HepG2 (cell line): Measurements from ENCODE around the gene MYH10. TPM values are rescaled to one million over a fixed set of nuclear protein-coding genes. Genes with fewer than 3 reads are reported as not detected.

Source experiments
- ADNP ChIP-seq: sonication (generic); formaldehyde crosslinking; IDR thresholded peaks from 2 replicates; pipeline ENCODE4 v1.4.0; 2020; ENCODE audit warnings: missing genetic modification reagents
- CBX1 ChIP-seq: IDR thresholded peaks from one replicate; pipeline ENCODE4 v1.6.1; 2016; ENCODE audit warnings: antibody characterized with exemption, low read depth
- CHD4 ChIP-seq: fragments of 200-600 bp; sonication (generic); IDR thresholded peaks from 2 replicates; pipeline ENCODE4 v1.7.0; 2017; ENCODE audit warnings: mild to moderate bottlenecking, low read length, borderline replicate concordance
- EHMT2 ChIP-seq: fragments of 200-600 bp; sonication (generic); IDR thresholded peaks from 2 replicates; pipeline ENCODE4 v1.7.0; 2017; ENCODE audit warnings: antibody characterized with exemption, low read depth, low read length, borderline replicate concordance
- EP300 ChIP-seq, 3 experiments: sonication (generic) in 1 of 3; formaldehyde crosslinking in 1 of 3; IDR thresholded peaks; 2 replicates each; pipeline versions ENCODE4 v1.5.1 to v1.6.1; 2011 to 2020; ENCODE audit warnings: low read depth in 2 of 3, low read length in 2 of 3, borderline replicate concordance in 1 of 3, improper control_type of control experiment in 1 of 3, mild to moderate bottlenecking in 1 of 3, missing genetic modification reagents in 1 of 3, moderate library complexity in 1 of 3
- FOSL2 ChIP-seq: sonication (generic); formaldehyde crosslinking; IDR thresholded peaks from 2 replicates; pipeline ENCODE4 v1.4.0; 2020; ENCODE audit warnings: missing genetic modification reagents
- HDAC2 ChIP-seq: sonication (generic); formaldehyde crosslinking; IDR thresholded peaks from 2 replicates; pipeline ENCODE4 v1.4.0; 2020; ENCODE audit warnings: missing genetic modification reagents
- HNF4G ChIP-seq, 2 experiments: sonication (generic) in 1 of 2; formaldehyde crosslinking in 1 of 2; IDR thresholded peaks; 2 replicates each; pipeline versions ENCODE4 v1.4.0 to v1.6.1; 2011 to 2020; ENCODE audit warnings: borderline replicate concordance in 2 of 2, low read depth in 2 of 2, mild to moderate bottlenecking in 2 of 2, low read length in 1 of 2, missing genetic modification reagents in 1 of 2, moderate library complexity in 1 of 2
- LCORL ChIP-seq, 2 experiments: fragments of 450-650 bp in 1 of 2; sonication (generic) in 1 of 2; formaldehyde crosslinking in 1 of 2; IDR thresholded peaks; 2 replicates each; pipeline versions ENCODE4 v1.5.0 to v1.6.1; 2017 to 2020; ENCODE audit warnings: antibody characterized with exemption in 1 of 2, missing genetic modification reagents in 1 of 2
- MED1 ChIP-seq: sonication (generic); formaldehyde crosslinking; IDR thresholded peaks from 2 replicates; pipeline ENCODE4 v1.4.0; 2020; ENCODE audit warnings: missing genetic modification reagents
- RFX1 ChIP-seq: fragments of 450-650 bp; IDR thresholded peaks from 2 replicates; pipeline ENCODE4 v1.6.1; 2017
- SOX6 ChIP-seq, 2 experiments: fragments of 450-650 bp in 1 of 2; sonication (generic) in 1 of 2; formaldehyde crosslinking in 1 of 2; IDR thresholded peaks; 2 replicates each; pipeline versions ENCODE4 v1.4.0 to v1.6.1; 2017 to 2020; ENCODE audit warnings: antibody characterized with exemption in 1 of 2, mild to moderate bottlenecking in 1 of 2, missing genetic modification reagents in 1 of 2
- THAP7 ChIP-seq: sonication (generic); formaldehyde crosslinking; IDR thresholded peaks from 2 replicates; pipeline ENCODE4 v1.8.1; 2023; ENCODE audit warnings: mild to moderate bottlenecking, missing genetic modification reagents
- ZMYM2 ChIP-seq: sonication (generic); formaldehyde crosslinking; IDR thresholded peaks from 2 replicates; pipeline ENCODE4 v1.8.0; 2022; ENCODE audit warnings: mild to moderate bottlenecking, missing genetic modification reagents
- ZNF136 ChIP-seq: sonication (generic); formaldehyde crosslinking; IDR thresholded peaks from 2 replicates; pipeline ENCODE4 v1.8.1; 2022; ENCODE audit warnings: low read depth, mild to moderate bottlenecking, moderate library complexity, missing genetic modification reagents
- ZNF292 ChIP-seq: sonication (generic); formaldehyde crosslinking; IDR thresholded peaks from 2 replicates; pipeline ENCODE4 v1.8.1; 2022; ENCODE audit warnings: mild to moderate bottlenecking, low read depth, missing genetic modification reagents, borderline replicate concordance
- ZNF704 ChIP-seq: sonication (generic); formaldehyde crosslinking; IDR thresholded peaks from 2 replicates; pipeline ENCODE4 v1.8.1; 2023; ENCODE audit warnings: mild to moderate bottlenecking, inconsistent platforms, moderate library complexity, missing genetic modification reagents, borderline replicate concordance
- ZSCAN9 ChIP-seq: IDR thresholded peaks from 2 replicates; pipeline ENCODE4 v1.6.1; 2016; ENCODE audit warnings: borderline replicate concordance
- polyA plus RNA-seq, 8 experiments: library from polyadenylated mRNA; depleted of rRNA in 3 of 8; stranded (reverse) in 7 of 8; unstranded in 1 of 8; fragments of >200 nt; fragmentation: Illumina TruSeq in 4 of 8; extraction: Trizol in 4 of 8; gene quantifications; 2 replicates each; pipeline versions ENCODE4 v1.2.1 to v1.2.3, GENCODE V29; 2011 to 2016; ENCODE audit warnings: low read depth in 4 of 8, missing spikeins in 1 of 8, mixed read lengths in 1 of 8; ENCODE audit not compliant: insufficient read depth in 1 of 8
- total RNA-seq, 5 experiments: library from RNA; depleted of rRNA; stranded (reverse); fragments of >200 nt; fragmentation: Illumina TruSeq; extraction: Trizol; gene quantifications; 2 replicates each; pipeline ENCODE4 v1.2.3, GENCODE V29; 2016; ENCODE audit warnings: low read depth in 1 of 5
- TF ChIP-seq, protein P1 (sequence below): sonication (generic); formaldehyde crosslinking; conservative IDR thresholded peaks from 2 replicates; pipeline ENCODE4 v1.4.0; 2020; ENCODE audit warnings: mild to moderate bottlenecking, missing genetic modification reagents, moderate library complexity
- TF ChIP-seq, protein P2 (sequence below): IDR thresholded peaks from 2 replicates; pipeline ENCODE4 v1.6.1; 2016; ENCODE audit warnings: low read depth, borderline replicate concordance

MYH10 gene
- total and polyA plus RNA-seq, 2 of the 13 experiments (the other 11 are each of a cell fraction or from before 2014, with no cell fraction given): 43.4 to 68.6 TPM

- TF ChIP-seq HDAC2 (CRISPR knock-in tag) (peak; percentile 62), HNF4G (IDR thresholded peaks at IDR 0.05; ENCODE audit: borderline replicate concordance, low read depth, low read length) (peak; percentile 6; the same call in 1 of the 2 replicates), HNF4G (CRISPR knock-in tag; IDR thresholded peaks at IDR 0.05; ENCODE audit: borderline replicate concordance, low read depth) (no peak), EP300 (IDR thresholded peaks at IDR 0.05; ENCODE audit: low read depth in 2 of 2, low read length in 2 of 2) (peak; percentile 6 to 49; a peak in 1 of 4 replicates), EP300 (CRISPR knock-in tag; IDR thresholded peaks at IDR 0.05; ENCODE audit: borderline replicate concordance) (no peak), RFX1 (peak; percentile 84), SOX6 (IDR thresholded peaks at IDR 0.05) (no peak), SOX6 (CRISPR knock-in tag; IDR thresholded peaks at IDR 0.05) (peak; percentile 41; the same call in 1 of the 2 replicates), THAP7 (CRISPR knock-in tag) (no peak), MED1 (CRISPR knock-in tag) (no peak), FOSL2 (CRISPR knock-in tag) (peak; percentile 5; the same call in 1 of the 2 replicates), ZSCAN9 (CRISPR knock-in tag) (no peak), ZMYM2 (CRISPR knock-in tag) (peak; percentile 65; the same call in 1 of the 2 replicates), CBX1 (peak; percentile 40), CHD4 (peak; percentile 91), ZNF292 (CRISPR knock-in tag) (peak; percentile 70; the same call in 1 of the 2 replicates), EHMT2 (0 out of 2 replicates have a peak, but pooled peaks have one; percentile 39), ZNF704 (CRISPR knock-in tag) (no peak), LCORL (IDR thresholded peaks at IDR 0.05) (no peak; the same call in 1 of the 2 replicates), LCORL (CRISPR knock-in tag; IDR thresholded peaks at IDR 0.05) (peak; percentile 52; the same call in 1 of the 2 replicates), ZNF136 (CRISPR knock-in tag) (no peak), ADNP (CRISPR knock-in tag) (peak; percentile 95)
- TF ChIP-seq, protein P1, sequence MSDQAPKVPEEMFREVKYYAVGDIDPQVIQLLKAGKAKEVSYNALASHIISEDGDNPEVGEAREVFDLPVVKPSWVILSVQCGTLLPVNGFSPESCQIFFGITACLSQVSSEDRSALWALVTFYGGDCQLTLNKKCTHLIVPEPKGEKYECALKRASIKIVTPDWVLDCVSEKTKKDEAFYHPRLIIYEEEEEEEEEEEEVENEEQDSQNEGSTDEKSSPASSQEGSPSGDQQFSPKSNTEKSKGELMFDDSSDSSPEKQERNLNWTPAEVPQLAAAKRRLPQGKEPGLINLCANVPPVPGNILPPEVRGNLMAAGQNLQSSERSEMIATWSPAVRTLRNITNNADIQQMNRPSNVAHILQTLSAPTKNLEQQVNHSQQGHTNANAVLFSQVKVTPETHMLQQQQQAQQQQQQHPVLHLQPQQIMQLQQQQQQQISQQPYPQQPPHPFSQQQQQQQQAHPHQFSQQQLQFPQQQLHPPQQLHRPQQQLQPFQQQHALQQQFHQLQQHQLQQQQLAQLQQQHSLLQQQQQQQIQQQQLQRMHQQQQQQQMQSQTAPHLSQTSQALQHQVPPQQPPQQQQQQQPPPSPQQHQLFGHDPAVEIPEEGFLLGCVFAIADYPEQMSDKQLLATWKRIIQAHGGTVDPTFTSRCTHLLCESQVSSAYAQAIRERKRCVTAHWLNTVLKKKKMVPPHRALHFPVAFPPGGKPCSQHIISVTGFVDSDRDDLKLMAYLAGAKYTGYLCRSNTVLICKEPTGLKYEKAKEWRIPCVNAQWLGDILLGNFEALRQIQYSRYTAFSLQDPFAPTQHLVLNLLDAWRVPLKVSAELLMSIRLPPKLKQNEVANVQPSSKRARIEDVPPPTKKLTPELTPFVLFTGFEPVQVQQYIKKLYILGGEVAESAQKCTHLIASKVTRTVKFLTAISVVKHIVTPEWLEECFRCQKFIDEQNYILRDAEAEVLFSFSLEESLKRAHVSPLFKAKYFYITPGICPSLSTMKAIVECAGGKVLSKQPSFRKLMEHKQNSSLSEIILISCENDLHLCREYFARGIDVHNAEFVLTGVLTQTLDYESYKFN (CRISPR knock-in tag): 0 out of 2 replicates have a peak, but pooled peaks have one; percentile 26
- TF ChIP-seq, protein P2, sequence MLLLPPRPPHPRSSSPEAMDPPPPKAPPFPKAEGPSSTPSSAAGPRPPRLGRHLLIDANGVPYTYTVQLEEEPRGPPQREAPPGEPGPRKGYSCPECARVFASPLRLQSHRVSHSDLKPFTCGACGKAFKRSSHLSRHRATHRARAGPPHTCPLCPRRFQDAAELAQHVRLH (CRISPR knock-in tag): peak; percentile 71; the same call in 1 of the 2 replicates
These were observed 13.5 kb upstream of the MYH10 start (continued) for GRCh38 chr17:8643855-8644506.
